ENCODE data around the gene RPS6KA3.

- TF ChIP-seq, protein P1, sequence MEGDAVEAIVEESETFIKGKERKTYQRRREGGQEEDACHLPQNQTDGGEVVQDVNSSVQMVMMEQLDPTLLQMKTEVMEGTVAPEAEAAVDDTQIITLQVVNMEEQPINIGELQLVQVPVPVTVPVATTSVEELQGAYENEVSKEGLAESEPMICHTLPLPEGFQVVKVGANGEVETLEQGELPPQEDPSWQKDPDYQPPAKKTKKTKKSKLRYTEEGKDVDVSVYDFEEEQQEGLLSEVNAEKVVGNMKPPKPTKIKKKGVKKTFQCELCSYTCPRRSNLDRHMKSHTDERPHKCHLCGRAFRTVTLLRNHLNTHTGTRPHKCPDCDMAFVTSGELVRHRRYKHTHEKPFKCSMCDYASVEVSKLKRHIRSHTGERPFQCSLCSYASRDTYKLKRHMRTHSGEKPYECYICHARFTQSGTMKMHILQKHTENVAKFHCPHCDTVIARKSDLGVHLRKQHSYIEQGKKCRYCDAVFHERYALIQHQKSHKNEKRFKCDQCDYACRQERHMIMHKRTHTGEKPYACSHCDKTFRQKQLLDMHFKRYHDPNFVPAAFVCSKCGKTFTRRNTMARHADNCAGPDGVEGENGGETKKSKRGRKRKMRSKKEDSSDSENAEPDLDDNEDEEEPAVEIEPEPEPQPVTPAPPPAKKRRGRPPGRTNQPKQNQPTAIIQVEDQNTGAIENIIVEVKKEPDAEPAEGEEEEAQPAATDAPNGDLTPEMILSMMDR (IDR thresholded peaks at IDR 0.05; ENCODE audit: low read depth, low read length), result no peak
- no peak for TF ChIP-seq EZH2phosphoT487 (IDR thresholded peaks at IDR 0.05; ENCODE audit: low read depth)
Measured at GRCh38 chrX:20231598-20231997, 35.1 kb downstream of the RPS6KA3 start.

Data from OCI-LY3 (cell line).